ENCODE data around the gene PARP11.

PARP11 gene

GRCh38 chr12:3791256-3791874 lies 81.8 kb downstream of the PARP11 start:
- no peak overlapping the region for H3K4me2 ChIP-seq (ENCODE audit: low read length)
- no peak overlapping the region for H3K18ac ChIP-seq (ENCODE audit: low read length)
- no peak overlapping the region for H3K4ac ChIP-seq (ENCODE audit: low read depth, low read length)
- no peak overlapping the region for H2BK5ac ChIP-seq (ENCODE audit: low read depth, low read length, poor library complexity)
- no peak overlapping the region for H2AK5ac ChIP-seq (ENCODE audit: low read length)
- no peak overlapping the region for H3K23ac ChIP-seq (ENCODE audit: low read length)
- H3K14ac ChIP-seq (ENCODE audit: low read length), result no peak overlapping the region
- no peak overlapping the region for H3K27ac ChIP-seq (ENCODE audit: low read depth, low read length)
- no peaks in the 10 kb centered on the region for H3K36me3 ChIP-seq (ENCODE audit: control insufficient read depth in 1 of 2, insufficient read depth in 2 of 2, low read length in 2 of 2)
- H4K91ac ChIP-seq (ENCODE audit: low read depth, low read length), result no peak overlapping the region
- no peaks in the 10 kb centered on the region for H3K79me2 ChIP-seq (ENCODE audit: control insufficient read depth, insufficient read depth, low read length, poor library complexity)
- H2BK120ac ChIP-seq (ENCODE audit: insufficient read depth, low read length, poor library complexity), result no peak overlapping the region
- no peak overlapping the region for H2BK12ac ChIP-seq (ENCODE audit: low read length)
- DNase-seq, result no peak
- no peaks in the 10 kb centered on the region for H3K9me3 ChIP-seq (ENCODE audit: insufficient read depth, low read depth, low read length)
- H4K8ac ChIP-seq (ENCODE audit: low read depth, low read length), result no peak overlapping the region
- H3K4me3 ChIP-seq (ENCODE audit: low read depth, low read length), result no peak overlapping the region
- no peak overlapping the region for H3K9ac ChIP-seq (ENCODE audit: low read length)
- no peaks in the 10 kb centered on the region for H3K27me3 ChIP-seq (ENCODE audit: insufficient read depth, low read length)
- H4K12ac ChIP-seq (ENCODE audit: low read depth, low read length), result no peak overlapping the region
- no peaks in the 10 kb centered on the region for H3K4me1 ChIP-seq (ENCODE audit: control insufficient read depth in 1 of 2, insufficient read depth in 2 of 2, low read length in 2 of 2)
- H2AFZ ChIP-seq (ENCODE audit: insufficient read depth, low read length, poor library complexity), result no peak overlapping the region
- H3K79me1 ChIP-seq (ENCODE audit: low read length), result no peaks in the 10 kb centered on the region
- WGBS (ENCODE audit: extremely low coverage, insufficient coverage, insufficient read length), result no CpG with 5 or more reads among the region's 5 CpGs

- Histone ChIP-seq H2BK120ac (ENCODE audit: insufficient read depth, low read length, poor library complexity) (no peak overlapping the region), H4K8ac (ENCODE audit: low read depth, low read length) (no peak overlapping the region), H3K27me3 (ENCODE audit: insufficient read depth, low read length) (no peaks in the 10 kb centered on the region), H3K4me3 (ENCODE audit: low read depth, low read length) (no peak overlapping the region), H3K4me2 (ENCODE audit: low read length) (no peak overlapping the region), H3K27ac (ENCODE audit: low read depth, low read length) (no peak overlapping the region), H3K14ac (ENCODE audit: low read length) (no peak overlapping the region), H2BK12ac (ENCODE audit: low read length) (no peak overlapping the region), H3K79me2 (ENCODE audit: control insufficient read depth, insufficient read depth, low read length, poor library complexity) (no peaks in the 10 kb centered on the region), H3K9ac (ENCODE audit: low read length) (no peak overlapping the region), H3K36me3 (ENCODE audit: control insufficient read depth in 1 of 2, insufficient read depth in 2 of 2, low read length in 2 of 2) (no peaks in the 10 kb centered on the region), H3K18ac (ENCODE audit: low read length) (no peak overlapping the region), H3K23ac (ENCODE audit: low read length) (no peak overlapping the region), H4K91ac (ENCODE audit: low read depth, low read length) (no peak overlapping the region), H2BK5ac (ENCODE audit: low read depth, low read length, poor library complexity) (no peak overlapping the region), H4K12ac (ENCODE audit: low read depth, low read length) (no peak overlapping the region), H3K9me3 (ENCODE audit: insufficient read depth, low read depth, low read length) (no peaks in the 10 kb centered on the region), H2AFZ (ENCODE audit: insufficient read depth, low read length, poor library complexity) (no peak overlapping the region), H2AK5ac (ENCODE audit: low read length) (no peak overlapping the region), H3K4me1 (ENCODE audit: control insufficient read depth in 1 of 2, insufficient read depth in 2 of 2, low read length in 2 of 2) (no peaks in the 10 kb centered on the region), H3K4ac (ENCODE audit: low read depth, low read length) (no peak overlapping the region), H3K79me1 (ENCODE audit: low read length) (no peaks in the 10 kb centered on the region)
- WGBS (ENCODE audit: extremely low coverage, insufficient coverage, insufficient read length), result no CpG with 5 or more reads among the region's 2 CpGs
- DNase-seq, result no peak
Observed at GRCh38 chr12:3790642-3791041, 82.6 kb downstream of the PARP11 start.

GRCh38 chr12:3789838-3790237 lies 83.4 kb downstream of the PARP11 start:
- no peaks in the 10 kb centered on the region for H3K9me3 ChIP-seq (ENCODE audit: insufficient read depth, low read depth, low read length)
- H3K27me3 ChIP-seq (ENCODE audit: insufficient read depth, low read length), result no peaks in the 10 kb centered on the region
- H4K91ac ChIP-seq (ENCODE audit: low read depth, low read length), result no peak overlapping the region
- DNase-seq, result no peak
- H3K23ac ChIP-seq (ENCODE audit: low read length), result no peak overlapping the region
- H4K12ac ChIP-seq (ENCODE audit: low read depth, low read length), result no peak overlapping the region
- no peak overlapping the region for H3K4me3 ChIP-seq (ENCODE audit: low read depth, low read length)
- no peaks in the 10 kb centered on the region for H3K36me3 ChIP-seq (ENCODE audit: control insufficient read depth in 1 of 2, insufficient read depth in 2 of 2, low read length in 2 of 2)
- H2BK12ac ChIP-seq (ENCODE audit: low read length), result no peak overlapping the region
- no peak overlapping the region for H3K4ac ChIP-seq (ENCODE audit: low read depth, low read length)
- no peaks in the 10 kb centered on the region for H3K4me1 ChIP-seq (ENCODE audit: control insufficient read depth in 1 of 2, insufficient read depth in 2 of 2, low read length in 2 of 2)
- no peak overlapping the region for H2BK120ac ChIP-seq (ENCODE audit: insufficient read depth, low read length, poor library complexity)
- H3K4me2 ChIP-seq (ENCODE audit: low read length), result no peak overlapping the region
- no peak overlapping the region for H3K18ac ChIP-seq (ENCODE audit: low read length)
- no peaks in the 10 kb centered on the region for H3K79me1 ChIP-seq (ENCODE audit: low read length)
- H3K27ac ChIP-seq (ENCODE audit: low read depth, low read length), result no peak overlapping the region
- H2AFZ ChIP-seq (ENCODE audit: insufficient read depth, low read length, poor library complexity), result no peak overlapping the region
- no peak overlapping the region for H3K14ac ChIP-seq (ENCODE audit: low read length)
- H3K79me2 ChIP-seq (ENCODE audit: control insufficient read depth, insufficient read depth, low read length, poor library complexity), result no peaks in the 10 kb centered on the region
- H2AK5ac ChIP-seq (ENCODE audit: low read length), result no peak overlapping the region
- H4K8ac ChIP-seq (ENCODE audit: low read depth, low read length), result no peak overlapping the region
- no peak overlapping the region for H2BK5ac ChIP-seq (ENCODE audit: low read depth, low read length, poor library complexity)
- H3K9ac ChIP-seq (ENCODE audit: low read length), result no peak overlapping the region
- WGBS (ENCODE audit: extremely low coverage, insufficient coverage, insufficient read length), result no CpG with 5 or more reads among the region's 1 CpG

GRCh38 chr12:3777206-3777809 lies 95.9 kb downstream of the PARP11 start:
- Histone ChIP-seq H3K23ac (ENCODE audit: low read length) (no peak overlapping the region), H3K36me3 (ENCODE audit: control insufficient read depth in 1 of 2, insufficient read depth in 2 of 2, low read length in 2 of 2) (no peaks in the 10 kb centered on the region), H2BK120ac (ENCODE audit: insufficient read depth, low read length, poor library complexity) (no peak overlapping the region), H3K4ac (ENCODE audit: low read depth, low read length) (no peak overlapping the region), H3K9me3 (ENCODE audit: insufficient read depth, low read depth, low read length) (no peaks in the 10 kb centered on the region), H4K12ac (ENCODE audit: low read depth, low read length) (no peak overlapping the region), H3K27ac (ENCODE audit: low read depth, low read length) (no peak overlapping the region), H3K14ac (ENCODE audit: low read length) (no peak overlapping the region), H4K8ac (ENCODE audit: low read depth, low read length) (no peak overlapping the region), H3K4me3 (ENCODE audit: low read depth, low read length) (no peak overlapping the region), H2AK5ac (ENCODE audit: low read length) (no peak overlapping the region), H3K4me1 (ENCODE audit: control insufficient read depth in 1 of 2, insufficient read depth in 2 of 2, low read length in 2 of 2) (no peaks in the 10 kb centered on the region), H4K91ac (ENCODE audit: low read depth, low read length) (no peak overlapping the region), H2AFZ (ENCODE audit: insufficient read depth, low read length, poor library complexity) (no peak overlapping the region), H3K9ac (ENCODE audit: low read length) (no peak overlapping the region), H3K79me2 (ENCODE audit: control insufficient read depth, insufficient read depth, low read length, poor library complexity) (no peaks in the 10 kb centered on the region), H2BK5ac (ENCODE audit: low read depth, low read length, poor library complexity) (no peak overlapping the region), H2BK12ac (ENCODE audit: low read length) (no peak overlapping the region), H3K18ac (ENCODE audit: low read length) (no peak overlapping the region), H3K27me3 (ENCODE audit: insufficient read depth, low read length) (no peaks in the 10 kb centered on the region), H3K4me2 (ENCODE audit: low read length) (no peak overlapping the region), H3K79me1 (ENCODE audit: low read length) (no peaks in the 10 kb centered on the region)
- peak; percentile 16 to 68 for DNase-seq
- no CpG with 5 or more reads among the region's 3 CpGs for WGBS (ENCODE audit: extremely low coverage, insufficient coverage, insufficient read length)

All from trophoblast cell (in vitro differentiated cells and primary cell).